HG03521 (cell line): ENCODE data around the gene ATF7IP.

Source experiments
- ATAC-seq: cut with Tn5 transposase; IDR thresholded peaks from one replicate; pipeline ENCODE4 v1.9.1; 2021; ENCODE audit warnings: mild to moderate bottlenecking, moderate library complexity; ENCODE audit not compliant: unreplicated experiment

The ATF7IP gene

GRCh38 chr12:14482361-14482760 lies 116.9 kb downstream of the ATF7IP start:
- no peak for ATAC-seq

GRCh38 chr12:14482886-14483285 lies 117.4 kb downstream of the ATF7IP start:
- ATAC-seq: no peak

GRCh38 chr12:14495326-14495725 lies 129.8 kb downstream of the ATF7IP start:
- no peak for ATAC-seq

- no peak for ATAC-seq
Observed at GRCh38 chr12:14505626-14506596, 140.4 kb downstream of the ATF7IP start.

- ATAC-seq: no peak
Observed at GRCh38 chr12:14510574-14510973, 145.1 kb downstream of the ATF7IP start.

GRCh38 chr12:14514154-14514842 lies 148.8 kb downstream of the ATF7IP start:
- no peak for ATAC-seq

GRCh38 chr12:14514946-14515345 lies 149.5 kb downstream of the ATF7IP start:
- no peak for ATAC-seq

- ATAC-seq: no peak
Observed at GRCh38 chr12:14521822-14522221, 156.3 kb downstream of the ATF7IP start.

- ATAC-seq: no peak
Observed at GRCh38 chr12:14525964-14526363, 160.5 kb downstream of the ATF7IP start.

- ATAC-seq: no peak
Observed at GRCh38 chr12:14532152-14532551, 166.7 kb downstream of the ATF7IP start.

GRCh38 chr12:14537088-14537487 lies 171.6 kb downstream of the ATF7IP start:
- no peak for ATAC-seq

GRCh38 chr12:14540801-14541462 lies 175.4 kb downstream of the ATF7IP start:
- peak; percentile 87 for ATAC-seq

GRCh38 chr12:14545144-14546124 lies 180.0 kb downstream of the ATF7IP start:
- no peak for ATAC-seq

GRCh38 chr12:14547571-14547970 lies 182.1 kb downstream of the ATF7IP start:
- ATAC-seq: no peak

- ATAC-seq: no peak
Observed at GRCh38 chr12:14548609-14549008, 183.1 kb downstream of the ATF7IP start.
